ENCODE results near the gene MBP.

The MBP gene

DNA sequence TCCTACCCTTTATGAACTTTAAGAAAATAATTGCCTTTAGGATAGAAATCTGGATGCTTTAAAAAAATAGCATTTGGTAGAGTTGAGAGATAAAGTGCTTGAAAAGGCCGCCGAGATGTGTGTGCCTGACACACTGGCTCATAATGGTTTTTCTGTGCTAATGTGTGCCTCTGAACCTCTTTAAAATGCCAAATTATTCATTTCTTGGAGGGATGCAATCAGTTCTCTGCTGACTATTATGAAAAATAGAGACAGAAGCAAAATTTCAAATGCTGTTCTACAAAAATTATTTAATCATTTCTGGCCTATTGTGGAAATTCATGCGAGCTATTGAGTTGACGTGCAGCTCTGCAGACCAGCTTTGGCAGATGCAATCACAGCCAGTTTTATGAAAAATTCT lies 18.0 kb upstream of the MBP start:
- no peak for DNase-seq

DNA sequence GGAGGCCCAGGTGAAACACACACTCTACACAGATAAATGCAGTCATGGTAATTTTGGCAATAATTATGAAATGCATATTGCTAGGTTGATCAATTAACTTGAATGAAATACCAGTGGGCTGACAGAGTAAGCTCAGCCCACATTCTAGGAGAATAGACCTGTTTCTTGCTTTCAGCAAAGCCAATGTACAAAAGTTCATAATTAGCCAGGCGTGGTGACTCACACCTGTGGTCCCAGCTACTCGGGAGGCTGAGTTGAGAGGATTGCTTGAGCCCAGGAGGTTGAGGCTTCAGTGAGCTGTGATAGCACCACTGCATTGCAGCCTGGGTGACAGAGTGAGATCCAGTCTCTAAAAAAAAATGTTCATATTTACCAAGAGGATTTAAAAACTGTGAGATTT lies 15.7 kb upstream of the MBP start:
- DNase-seq: no peak

DNA sequence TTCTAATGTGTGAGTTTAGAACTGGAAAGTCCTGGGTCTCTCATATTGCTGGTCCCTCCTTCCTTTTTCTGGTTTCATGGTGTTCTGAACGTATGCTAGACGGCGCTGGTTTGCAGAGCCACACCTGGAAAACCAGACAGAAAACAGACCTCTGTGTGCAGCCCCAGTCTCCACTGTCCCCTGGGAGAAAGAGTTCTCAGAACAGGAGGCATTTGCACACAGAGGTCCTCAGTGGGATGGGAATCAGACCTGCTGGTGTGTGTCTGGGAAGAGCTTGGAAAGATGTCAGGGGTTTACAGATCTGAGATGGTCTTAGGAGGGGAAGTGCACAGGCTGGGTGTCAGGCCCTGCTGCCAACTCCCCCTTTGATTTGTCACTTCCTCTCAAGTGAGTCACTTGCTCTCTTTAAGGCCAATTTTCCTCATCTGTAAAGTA lies 14.9 kb upstream of the MBP start:
- no peak for DNase-seq

DNA sequence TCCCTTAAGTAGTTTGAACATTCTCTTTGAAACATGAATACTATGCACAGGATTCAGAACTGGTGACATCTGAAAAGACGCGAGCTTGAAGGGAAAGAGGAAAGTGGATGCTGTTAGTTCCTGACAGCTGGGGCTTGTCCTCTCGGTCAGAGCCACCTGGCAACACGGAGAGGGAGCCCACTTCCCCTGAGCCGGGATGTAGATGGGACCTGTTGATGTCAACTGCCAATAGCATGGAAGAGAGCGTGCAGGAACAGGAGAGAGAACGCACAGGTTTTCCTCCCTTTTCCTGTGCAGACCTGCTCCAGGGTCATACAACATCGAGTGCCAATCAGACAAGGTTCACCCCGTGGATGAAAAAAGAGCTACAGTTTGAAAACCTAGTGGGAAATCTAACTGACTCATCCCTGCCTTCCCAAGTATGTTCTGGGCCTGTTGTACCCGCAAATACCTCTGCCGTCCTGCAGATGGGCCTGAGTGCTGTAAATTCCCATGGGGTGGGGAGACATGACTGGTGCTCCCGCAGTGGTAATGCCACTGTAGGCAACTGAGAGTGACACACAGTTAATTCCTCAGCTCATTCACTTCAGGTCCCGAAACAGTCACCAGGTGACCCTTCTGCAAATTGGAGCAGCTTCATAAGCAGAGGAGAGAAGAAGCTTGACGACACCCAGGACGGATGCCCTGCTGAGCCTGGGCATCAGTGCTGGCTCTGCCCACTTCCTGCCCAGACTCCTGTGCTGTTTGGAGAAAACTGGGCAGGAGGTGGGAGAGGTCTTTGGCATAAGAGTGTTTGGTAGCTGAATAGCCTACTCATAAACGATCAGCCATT lies 13.9 kb upstream of the MBP start:
- no peak for DNase-seq

DNA sequence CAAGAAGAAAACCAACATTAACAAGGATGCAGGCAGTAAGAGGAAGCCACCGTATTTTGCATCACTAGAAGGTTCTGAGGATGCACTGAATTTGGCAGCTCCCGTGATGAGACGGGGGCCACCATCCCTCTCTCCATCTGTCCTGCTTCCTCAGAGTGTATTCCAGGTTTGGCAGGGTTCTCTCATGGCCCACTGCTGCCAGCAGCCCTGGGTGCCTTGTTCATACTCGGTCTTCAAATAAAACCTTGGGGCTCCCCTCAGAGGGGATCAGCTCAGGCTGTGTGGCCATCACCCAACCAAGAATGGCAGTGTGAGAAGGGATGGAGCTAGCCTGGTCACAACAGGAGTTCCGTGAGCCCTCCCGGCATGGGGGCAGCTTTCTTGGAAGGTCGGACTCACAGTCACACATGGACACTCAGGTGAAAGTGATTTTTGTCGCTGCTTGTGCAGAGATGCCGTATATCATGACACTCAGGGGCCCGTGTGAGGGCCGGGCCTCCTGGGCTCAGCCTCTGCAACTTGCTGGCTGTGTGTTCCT lies 12.8 kb upstream of the MBP start:
- no peak for DNase-seq

DNA sequence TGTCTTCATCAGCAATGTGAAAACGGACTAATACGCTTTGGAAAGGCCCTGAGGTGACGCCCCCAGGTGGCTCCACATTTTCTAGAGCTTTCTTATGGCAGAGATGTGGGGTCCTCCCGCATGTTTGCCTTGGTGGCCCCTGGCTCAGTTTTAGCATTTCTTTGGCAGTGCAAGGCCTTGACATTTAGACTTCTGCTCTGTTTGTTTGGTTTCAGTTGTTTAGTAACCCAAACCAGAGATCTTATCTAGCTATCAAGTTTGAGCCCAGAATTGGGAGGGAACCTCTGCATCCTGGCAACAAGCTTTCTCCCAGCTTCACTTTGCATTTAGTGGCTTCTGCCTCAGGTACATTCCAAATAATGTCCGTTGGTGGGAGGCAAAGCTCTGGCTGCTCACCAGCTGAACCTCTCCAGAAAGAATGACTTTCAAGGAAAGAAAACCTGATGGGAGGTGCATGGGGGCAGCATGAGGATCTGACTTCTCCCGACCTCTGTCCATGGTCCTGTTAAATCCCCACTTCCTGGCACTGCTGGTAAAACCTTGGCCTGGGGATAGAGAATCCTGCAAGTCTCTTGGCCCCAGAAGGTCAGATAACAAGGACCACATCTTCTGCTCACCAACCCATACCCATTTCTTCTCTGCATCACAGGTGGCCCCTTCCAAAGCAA lies 12.0 kb upstream of the MBP start:
- DNase-seq: no peak

DNA sequence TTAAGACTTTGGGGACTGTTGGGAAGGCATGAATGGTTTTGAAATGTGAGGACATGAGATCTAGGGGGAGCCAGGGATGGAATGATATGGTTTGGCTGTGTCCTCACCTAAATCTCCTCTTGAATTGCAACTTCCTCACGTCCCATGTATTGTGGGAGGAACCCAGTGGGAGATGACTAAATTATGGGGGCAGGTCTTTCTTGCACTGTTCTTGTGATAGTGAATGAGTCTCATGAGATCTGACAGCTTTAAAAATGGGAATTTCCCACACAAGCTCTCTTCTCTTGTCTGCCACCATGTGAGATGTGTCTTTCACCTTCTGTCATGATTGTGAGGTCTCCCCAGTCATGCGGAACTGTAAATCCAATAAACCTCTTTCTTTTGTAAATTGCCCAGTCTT lies 11.5 kb upstream of the MBP start:
- DNase-seq: no peak

DNA sequence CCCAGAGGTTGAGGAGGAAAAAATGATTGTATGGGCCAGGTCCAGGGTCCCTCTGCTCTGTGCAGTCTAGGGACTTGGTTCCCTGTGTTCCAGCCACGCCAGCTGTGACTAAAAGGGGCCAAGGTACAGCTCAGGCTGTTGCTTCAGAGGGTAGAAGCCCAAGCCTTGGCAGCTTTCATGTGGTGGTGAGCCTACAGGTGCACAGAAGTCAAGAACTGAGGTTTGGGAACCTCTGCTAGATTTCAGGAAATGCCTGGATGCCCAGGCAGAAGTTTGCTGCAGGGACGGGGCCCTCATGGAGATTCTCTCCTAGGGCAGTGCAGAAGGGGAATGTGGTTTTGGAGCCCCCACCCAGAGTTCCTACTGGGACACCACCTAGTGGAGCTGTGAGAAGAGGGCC lies 10.6 kb upstream of the MBP start:
- no peak for DNase-seq

DNA sequence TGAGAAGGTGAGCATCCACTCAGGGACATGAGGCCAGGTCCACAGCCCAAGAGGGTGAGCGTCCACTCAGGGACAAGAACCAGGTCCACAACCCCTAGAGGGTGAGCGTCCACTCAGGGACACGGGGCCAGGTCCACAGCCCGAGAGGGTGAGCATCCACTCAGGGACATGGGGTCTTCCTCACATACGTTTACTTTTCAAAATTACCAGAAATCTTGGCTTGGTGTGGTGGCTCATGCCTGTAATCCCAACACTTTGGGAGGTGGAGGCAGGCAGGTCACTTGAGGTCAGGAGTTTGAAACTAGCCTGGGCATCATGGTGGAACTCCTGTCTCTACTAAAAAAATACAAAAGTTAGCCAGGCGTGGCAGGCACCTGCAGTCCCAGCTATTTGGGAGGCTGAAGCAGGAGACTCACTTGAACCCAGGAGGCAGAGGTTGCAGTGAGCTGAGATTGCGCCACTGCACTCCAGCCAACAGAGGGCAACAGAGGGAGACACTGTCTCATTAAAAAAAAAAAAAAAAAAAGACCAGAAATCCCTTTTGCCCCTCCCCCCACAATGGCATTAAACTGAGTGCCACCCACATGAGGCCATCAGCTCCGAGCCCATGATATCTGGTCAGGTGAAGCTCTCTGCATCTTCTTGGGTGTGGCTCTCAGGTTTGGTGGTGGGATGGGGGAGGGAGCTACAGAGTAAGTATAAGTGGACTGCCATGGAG lies 9.0 kb upstream of the MBP start:
- DNase-seq: no peak

DNA sequence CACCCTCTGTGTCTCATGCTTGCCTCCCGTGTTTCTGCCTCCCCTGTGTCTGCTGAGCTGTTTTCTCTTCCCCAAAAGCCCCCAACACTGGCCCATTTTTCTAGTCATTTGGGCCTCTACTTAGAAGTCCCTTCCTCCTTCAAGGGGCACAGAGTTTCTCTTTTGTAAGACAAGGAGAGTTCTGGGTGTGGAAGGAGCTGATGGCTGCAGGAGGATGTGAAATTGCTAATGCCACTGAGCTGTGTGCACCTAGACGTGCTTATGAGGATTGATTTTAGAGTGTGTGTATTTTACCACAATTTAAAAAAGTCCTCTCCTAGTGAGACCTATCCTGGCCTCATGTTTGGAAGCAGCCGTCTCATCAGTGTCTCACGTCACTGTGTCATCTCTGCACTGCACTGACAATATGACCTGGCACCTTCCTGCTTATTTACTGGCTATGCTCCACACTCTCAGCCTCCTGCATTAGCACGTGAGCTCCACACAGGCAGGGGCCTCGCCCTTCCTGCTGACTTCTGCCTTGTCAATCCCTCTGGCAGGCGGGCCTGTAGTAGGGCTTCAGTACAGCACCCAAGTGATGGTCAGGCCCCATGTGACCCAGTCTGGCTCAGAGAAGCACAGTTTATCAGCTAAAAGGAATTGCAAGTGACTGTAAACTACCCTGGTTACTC lies 8.0 kb upstream of the MBP start:
- DNase-seq: no peak

DNA sequence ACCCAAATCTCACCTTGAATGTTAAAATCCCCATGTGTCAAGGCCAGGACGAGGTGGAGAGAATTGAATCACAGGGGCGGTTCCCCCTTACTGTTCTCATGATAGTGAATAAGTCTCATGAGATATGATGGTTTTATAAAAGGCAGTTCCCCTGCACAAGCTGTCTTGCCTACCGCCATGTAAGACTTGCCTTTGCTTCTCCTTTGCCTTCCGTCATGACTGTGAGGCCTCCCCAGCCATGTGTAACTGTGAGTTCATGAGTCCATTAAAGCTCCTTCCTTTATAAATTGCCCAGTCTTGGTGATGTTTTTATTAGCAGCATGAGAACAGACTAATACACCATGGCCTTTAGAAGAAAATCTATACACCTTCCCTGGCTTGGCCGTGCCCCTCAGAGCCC lies 7.4 kb upstream of the MBP start:
- no peak for DNase-seq

DNA sequence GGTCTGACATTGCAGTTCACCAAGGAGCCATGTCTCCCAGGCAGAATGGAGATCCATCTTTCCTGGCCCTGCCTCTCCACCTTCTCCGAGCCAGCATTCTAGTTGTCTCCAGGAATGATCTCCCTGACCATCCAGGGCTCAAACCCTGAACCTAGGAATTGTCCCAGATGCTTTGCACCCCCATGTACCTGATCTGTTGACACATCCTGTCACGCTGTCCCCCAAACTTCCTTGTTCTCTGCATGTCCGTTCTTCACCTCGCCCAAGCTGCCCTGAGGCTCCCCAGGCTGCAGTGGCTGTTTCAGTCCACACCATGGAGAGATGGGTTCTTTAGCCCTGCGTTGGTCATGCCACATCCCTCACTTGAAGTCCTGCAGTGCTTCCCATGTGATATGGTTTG lies 7.0 kb upstream of the MBP start:
- DNase-seq: no peak

DNA sequence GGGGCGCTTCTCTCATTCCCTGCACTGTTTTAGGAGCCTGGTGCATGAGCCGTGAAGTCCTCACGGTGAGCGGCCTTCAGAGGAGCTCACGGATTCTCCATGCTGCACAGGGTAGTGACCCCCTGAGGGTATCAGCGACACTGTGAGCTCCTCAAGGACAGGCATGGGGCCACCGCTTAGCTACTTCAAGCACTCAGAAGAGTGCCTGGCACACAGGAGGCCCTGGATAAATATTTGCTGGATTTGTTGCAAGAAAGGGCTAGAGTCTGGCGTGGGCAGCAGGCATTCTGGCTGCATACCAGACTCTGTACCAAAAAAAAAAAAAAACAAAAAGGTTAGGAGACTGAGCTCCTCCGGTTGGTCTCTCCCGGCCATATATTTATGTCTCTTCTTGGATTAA lies 5.7 kb upstream of the MBP start:
- no peak for DNase-seq

DNA sequence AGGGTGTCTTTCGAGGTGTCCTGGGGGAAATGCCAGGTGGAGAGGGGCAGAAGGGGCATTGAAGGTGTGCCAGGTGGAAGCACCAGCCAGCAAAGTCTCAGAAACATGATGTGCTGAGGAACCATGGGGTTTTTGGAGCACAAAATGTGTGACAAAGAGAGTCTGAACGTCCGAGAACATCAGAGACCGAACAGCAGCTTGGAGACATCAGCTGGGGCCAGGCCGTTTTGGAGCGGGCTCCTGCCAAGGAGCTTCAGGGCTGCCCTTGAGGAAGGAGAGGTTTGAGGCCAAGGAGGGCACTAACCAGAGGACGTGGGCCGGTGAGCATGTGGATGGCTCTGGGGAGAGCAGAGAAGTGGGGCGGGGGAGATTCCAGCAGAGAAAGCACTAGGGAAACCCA lies 5.3 kb upstream of the MBP start:
- no peak for DNase-seq

DNA sequence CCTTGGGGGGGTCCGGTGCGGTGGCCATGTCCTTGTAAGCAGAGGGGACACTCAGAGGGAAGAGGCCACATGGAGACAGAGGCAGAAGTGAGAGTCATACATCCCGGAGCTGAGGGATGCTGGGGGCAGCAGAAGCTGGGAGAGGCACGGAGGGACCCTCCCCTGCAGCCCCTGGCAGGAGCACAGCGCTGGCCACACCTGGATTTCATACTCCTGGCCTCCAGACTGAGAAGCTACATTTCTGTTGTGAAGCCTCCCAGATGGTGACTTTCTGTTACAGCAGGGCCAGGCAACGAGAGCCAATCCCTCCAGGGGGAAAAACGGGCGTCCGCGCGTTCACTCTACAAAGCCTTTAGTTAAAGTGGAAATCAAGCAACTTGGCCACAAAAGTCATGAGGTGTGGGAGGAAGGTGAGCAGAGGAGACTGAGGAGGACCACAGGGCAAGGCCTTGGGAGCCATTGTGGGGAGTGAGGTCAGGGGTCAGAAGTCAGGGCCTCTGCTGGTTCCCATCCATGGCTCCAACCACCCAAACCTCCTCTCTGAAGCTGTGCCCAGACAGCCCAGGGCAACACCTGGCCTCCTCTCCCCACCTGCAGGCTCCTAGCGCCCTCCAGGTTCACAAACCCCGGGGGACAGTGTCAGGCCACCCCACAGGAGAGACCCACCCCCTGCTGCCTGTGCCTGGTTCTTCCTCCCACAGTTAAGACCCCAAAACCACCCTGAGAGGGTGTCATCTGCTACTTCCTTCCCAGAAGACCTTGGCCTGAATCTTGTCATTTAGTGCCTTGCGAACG lies 4.5 kb upstream of the MBP start:
- no peak for DNase-seq

DNA sequence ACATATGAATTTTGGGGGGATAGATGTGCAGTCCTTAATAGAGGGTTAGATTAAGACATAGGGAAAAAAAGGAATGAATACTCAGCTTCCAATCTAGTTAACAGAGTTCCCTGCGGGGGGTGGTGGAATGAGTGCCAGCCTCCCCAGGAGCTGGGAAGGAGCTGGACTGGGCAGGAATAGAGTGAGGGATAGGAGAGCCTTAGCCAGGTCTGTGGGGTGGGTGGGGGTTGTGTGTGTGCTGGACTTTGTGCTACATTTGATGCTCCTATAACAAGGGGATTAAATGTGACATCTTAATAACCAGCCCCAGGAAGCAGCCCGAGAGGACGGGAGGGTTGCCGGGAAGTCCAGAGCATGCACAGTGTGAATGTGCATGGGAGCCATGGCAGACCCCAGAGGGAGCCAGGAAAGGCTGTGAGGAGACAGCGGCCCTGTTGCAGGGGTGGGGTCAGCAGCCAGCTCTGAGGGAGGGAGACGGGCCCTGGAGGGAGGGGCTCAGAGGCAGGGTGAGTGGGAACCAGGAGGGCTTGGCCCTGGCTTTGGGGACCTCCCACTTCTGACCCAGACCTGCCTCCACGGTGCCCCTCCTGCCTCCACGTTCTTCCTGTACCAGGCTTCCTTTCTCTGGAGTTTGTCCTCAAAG lies 3.6 kb upstream of the MBP start:
- DNase-seq: no peak

DNA sequence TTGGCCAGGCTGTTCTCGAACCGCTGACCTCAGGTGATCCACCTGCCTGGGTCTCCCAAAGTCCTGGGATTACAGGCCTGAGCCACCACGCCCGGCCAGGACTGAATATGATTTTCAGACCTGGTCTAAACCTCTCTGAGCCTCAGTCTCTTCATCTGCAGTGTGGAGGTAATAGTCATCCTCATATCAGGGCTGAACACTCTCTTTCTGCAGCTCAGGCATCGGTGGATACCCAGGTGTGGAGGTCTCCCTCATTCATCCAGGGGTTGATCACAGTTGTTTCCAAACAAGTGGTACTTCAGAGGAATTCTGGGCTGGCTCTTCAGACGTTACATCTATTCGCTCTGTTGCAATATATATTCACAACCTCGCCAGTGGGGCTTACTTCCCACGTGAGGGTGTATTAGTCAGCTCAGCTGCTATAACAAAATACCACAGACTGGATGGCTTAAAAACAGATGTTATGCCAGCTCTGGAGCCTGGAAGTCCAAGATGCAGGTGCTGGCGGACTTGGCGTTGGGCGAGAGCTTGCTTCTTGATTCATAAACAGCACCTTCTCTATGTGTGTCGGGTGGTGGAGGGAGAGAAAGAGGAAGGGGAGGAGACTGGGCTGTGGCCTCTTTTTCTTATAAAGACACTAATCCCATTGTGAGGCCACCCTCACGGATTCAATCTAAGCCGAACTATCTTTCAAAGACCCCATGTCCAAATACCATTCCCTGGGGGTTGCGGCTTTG lies 2.9 kb upstream of the MBP start:
- no peak for DNase-seq

DNA sequence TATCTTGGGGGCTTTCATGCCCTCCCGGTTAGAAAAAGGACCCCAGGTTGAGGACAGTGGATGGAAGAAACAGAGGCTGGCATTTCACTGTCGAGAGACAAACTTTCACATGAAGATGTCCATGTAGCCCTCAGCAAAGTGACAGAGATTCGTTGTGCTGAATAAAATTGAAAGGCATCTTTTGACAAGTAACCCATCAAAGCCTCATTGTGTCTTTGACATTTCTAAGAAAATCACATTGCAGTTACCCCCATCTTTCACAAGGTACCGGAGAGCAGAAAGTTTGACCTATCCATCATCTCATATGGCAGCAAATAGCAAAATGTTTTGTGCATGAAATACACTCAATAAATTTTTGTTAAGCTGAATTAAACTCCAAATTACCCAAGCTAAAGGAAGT lies 2.0 kb upstream of the MBP start:
- DNase-seq: no peak

DNA sequence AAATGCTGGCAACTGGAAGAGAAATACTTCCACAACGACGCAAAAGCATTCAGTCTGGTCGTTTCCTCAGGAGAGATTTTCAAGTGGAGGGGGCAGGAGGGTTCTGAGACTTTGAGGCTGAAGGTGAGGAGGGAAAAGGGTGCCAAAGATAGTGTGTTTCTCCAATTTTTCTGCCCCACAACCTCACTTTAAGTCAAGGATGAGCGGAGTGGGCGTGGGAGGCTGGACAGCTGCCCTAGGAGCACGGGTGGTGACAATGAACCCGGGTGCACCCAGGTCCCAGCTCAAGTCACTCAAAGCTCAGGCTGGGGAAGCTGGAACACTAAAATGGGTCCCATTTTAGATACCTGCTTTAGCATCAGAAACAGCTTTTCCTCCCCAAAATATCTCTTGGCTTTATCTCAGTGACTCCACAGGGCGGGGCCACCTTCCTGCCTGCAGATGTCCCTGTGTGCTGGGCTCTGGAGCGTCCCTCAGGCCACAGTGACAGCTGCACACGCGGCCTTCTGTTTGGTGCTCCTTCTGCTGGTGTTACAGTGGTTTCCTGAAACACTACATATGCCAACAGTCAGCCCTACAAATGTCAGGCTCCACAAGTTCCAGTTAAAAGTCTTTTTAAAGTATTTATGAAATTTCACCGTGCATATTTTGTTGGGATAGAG lies 1.4 kb upstream of the MBP start:
- no peak for DNase-seq

DNA sequence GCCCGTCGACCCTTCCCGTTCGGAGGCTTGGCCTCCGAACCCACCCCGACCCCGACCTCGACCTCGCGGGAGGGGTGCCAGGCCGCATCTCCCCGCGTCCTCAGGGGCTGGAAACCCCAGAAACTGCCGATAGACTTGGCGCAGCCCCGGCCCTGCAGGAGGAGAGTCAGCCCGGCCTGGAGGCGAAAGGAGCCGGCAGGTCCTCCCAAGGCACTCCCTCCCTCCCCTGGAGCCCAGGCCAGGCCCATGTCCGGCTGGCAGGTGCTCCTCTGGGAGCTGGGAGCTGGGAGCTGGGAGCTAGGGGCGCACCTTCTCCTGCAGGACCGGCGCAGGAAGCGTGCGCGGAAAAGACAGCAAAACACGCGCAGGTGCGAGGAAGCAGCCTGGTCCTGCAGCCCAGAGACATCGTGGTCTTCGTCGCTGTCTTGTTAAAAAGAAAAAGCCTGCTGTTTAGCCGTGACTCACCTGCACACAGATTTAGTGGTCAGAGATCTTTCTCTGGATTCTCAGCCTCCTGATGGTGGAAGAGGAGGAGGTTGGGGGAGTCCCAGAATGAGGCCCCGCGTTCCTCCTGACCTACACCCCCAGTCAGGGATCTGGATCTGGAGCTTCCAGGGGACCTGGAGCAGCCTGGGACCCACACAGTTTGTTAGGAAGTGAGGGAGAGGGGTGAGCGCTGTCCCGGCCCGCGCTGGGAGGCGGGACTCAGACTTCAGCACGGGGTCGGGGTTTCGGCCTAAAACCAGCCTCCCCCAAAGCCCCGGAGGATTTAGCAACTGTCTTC lies 660 bp upstream of the MBP start:
- no peak for DNase-seq
